Effector memory CD8-positive, alpha-beta T cell (primary cell): Measurements from ENCODE around the gene NFKBIA.
A peak's percentile ranks its signal among the peaks of the same experiment; 100 is the strongest.
"Not testable (repeated sequence)": the region's sequence is repeated elsewhere in the genome, so short reads cannot be mapped to it uniquely, and the experiment has no call there.

ENCODE experiments used
- ATAC-seq: fragments of 150-1000 bp; cut with Tn5 transposase; replicated peaks from 2 replicates; pipeline ENCODE4 v1.10.0; 2021; ENCODE audit warnings: mild to moderate bottlenecking, moderate library complexity
- DNase-seq, 3 experiments: peaks; one replicate each; pipeline ENCODE4 v3.0.0; 2021
- H3K27ac Mint-ChIP-seq, 2 donors: one replicate each; pipeline ENCODE4 v1.8.0; 2022; ENCODE audit warnings: mild to moderate bottlenecking in 2 of 2, mixed read lengths in 2 of 2, moderate library complexity in 2 of 2
- H3K27me3 Mint-ChIP-seq, 2 donors: one replicate each; pipeline ENCODE4 v1.8.0; 2022; ENCODE audit warnings: mixed read lengths in 2 of 2
- H3K36me3 Mint-ChIP-seq: one replicate; pipeline ENCODE4 v1.8.0; 2022; ENCODE audit warnings: mild to moderate bottlenecking, moderate library complexity, mixed read lengths; ENCODE audit not compliant: insufficient read depth
- H3K4me1 Mint-ChIP-seq, 2 donors: one replicate each; pipeline ENCODE4 v1.8.0; 2022; ENCODE audit warnings: low read depth in 2 of 2, mixed read lengths in 2 of 2
- H3K4me3 Mint-ChIP-seq, 2 donors: one replicate each; pipeline ENCODE4 v1.8.0; 2022; ENCODE audit warnings: mild to moderate bottlenecking in 2 of 2, mixed read lengths in 2 of 2, moderate library complexity in 2 of 2
- H3K9me3 Mint-ChIP-seq, 2 donors: one replicate each; pipeline ENCODE4 v1.8.0; 2022; ENCODE audit warnings: mixed read lengths in 2 of 2
- total RNA-seq, 9 experiments: gene quantifications; one replicate each; lab custom pipeline; 2026; lab: John Stamatoyannopoulos, UW

Gene NFKBIA, protein sequence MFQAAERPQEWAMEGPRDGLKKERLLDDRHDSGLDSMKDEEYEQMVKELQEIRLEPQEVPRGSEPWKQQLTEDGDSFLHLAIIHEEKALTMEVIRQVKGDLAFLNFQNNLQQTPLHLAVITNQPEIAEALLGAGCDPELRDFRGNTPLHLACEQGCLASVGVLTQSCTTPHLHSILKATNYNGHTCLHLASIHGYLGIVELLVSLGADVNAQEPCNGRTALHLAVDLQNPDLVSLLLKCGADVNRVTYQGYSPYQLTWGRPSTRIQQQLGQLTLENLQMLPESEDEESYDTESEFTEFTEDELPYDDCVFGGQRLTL
- 184 to 2,687 (median 777) reads per million in 9 experiments for total RNA-seq

DNA sequence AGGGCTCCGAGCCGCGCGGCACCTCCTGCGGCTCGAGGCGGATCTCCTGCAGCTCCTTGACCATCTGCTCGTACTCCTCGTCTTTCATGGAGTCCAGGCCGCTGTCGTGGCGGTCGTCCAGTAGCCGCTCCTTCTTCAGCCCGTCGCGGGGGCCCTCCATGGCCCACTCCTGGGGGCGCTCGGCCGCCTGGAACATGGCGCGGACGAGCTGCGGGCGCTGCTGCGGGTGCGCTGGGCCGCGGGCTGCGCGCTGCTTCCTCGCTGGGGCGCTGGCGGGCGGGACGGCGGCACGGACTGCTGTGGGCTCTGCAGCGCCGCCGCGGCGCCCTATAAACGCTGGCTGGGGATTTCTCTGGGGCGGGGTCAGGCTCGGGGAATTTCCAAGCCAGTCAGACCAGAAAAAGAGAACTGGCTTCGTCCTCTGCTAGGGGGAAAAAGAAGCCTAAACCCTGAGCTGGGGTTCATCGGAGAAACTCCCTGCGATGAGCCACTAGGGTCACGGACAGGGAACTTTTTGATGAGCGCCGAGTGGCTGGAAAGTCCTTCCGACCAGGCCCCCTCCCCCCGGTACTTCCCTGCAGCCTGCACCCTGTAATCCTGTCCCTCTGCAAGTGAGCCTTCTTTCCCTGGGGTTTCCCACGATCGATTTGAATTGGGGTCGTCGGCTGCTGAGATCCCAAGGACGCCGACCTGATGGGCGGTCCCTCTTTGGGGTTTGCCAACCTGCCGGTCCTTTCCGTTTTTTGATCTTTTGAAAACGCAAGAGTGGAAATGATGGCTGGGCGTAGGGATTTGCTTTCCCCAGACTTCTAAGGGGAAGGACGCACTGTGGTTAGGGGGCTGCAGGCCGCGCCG is at the start of gene NFKBIA:
Gene NFKBIA (minus strand): TSS at position 301 of the 855 bp plus-strand sequence. CDS start 105 bp downstream, at position 196.
- peaks cover 64% of the 10 kb centered on the region for H3K36me3 Mint-ChIP-seq
- DNase-seq (peak; percentile 94 to 96 (median 95)), ATAC-seq (peak; percentile 55)
- H3K4me1 Mint-ChIP-seq: peaks cover 46 to 53% of the 10 kb centered on the region in 2 donors
- peak within 1 kb of the TSS; percentile 99 to 100 for H3K27ac Mint-ChIP-seq
- no peaks in the 10 kb centered on the region for H3K9me3 Mint-ChIP-seq
- no peaks in the 10 kb centered on the region for H3K27me3 Mint-ChIP-seq
- peak within 1 kb of the TSS; percentile 92 to 94 for H3K4me3 Mint-ChIP-seq

DNA sequence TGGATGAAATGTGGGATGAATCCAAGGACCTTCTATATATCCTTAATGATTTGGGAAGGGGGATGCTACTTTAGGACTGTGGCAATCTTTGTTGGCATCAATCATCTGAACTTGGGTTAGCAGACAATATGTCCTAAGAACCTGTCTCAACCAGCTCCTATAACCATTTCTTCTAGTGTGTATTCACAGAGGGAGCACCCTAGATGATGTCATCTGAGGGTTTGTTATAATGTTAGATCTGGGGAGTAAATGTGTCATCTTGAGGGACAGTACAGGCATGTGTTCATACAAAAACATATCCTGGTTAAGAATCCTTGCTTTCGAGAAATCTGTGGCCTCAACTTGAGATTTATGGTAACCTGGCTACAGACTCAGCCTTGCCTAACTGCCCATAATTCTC is 41.9 kb upstream of the NFKBIA start:
- Mint-ChIP-seq H3K36me3 (no peaks in the 10 kb centered on the region), H3K4me1 (no peaks in the 10 kb centered on the region), H3K4me3 (no peak overlapping the region), H3K27ac (no peak overlapping the region), H3K9me3 (no peaks in the 10 kb centered on the region), H3K27me3 (no peaks in the 10 kb centered on the region)
- ATAC-seq (no peak), DNase-seq (no peak)

DNA sequence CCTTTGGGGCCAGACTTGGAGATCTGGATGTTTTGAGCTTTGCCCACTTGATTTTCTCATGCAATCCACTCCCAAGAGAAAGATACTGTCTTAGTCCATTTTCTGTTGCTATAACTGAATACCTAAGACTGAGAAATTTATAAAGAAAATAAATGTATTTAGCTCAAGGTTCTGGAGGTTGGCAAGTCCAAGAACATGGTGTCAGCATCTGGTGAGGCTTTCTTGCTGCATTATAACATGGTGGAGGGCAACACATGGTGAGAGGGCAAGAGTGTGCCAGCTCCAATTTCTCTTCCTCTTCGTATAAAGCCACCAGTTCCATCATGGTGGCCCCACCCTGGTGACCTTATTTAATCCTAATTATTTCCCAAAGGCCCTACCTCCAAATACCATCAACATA is 39.6 kb upstream of the NFKBIA start:
- H3K4me3 Mint-ChIP-seq: no peak overlapping the region
- H3K36me3 Mint-ChIP-seq: no peaks in the 10 kb centered on the region
- ATAC-seq: no peak
- no peak for DNase-seq
- no peaks in the 10 kb centered on the region for H3K4me1 Mint-ChIP-seq
- H3K27me3 Mint-ChIP-seq: no peaks in the 10 kb centered on the region
- H3K9me3 Mint-ChIP-seq: no peaks in the 10 kb centered on the region
- no peak overlapping the region for H3K27ac Mint-ChIP-seq

DNA sequence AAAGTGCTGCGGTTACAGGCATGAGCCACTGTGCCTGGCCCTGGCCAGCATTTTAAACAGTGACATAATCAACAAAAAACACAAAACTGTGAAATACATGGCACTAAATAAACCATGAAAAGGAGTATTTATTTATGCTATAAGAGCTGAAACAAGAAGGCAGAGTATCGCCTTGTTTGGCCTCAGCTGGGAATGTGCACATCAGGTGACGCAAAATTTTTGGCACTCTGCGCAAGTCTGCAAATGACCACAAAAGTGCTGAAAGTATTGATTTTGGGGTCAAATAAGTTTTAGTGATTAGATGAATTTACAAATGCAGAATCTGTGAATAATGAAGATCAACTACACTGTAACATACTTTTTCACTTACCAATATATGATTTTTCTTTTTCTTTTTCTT is 36.6 kb upstream of the NFKBIA start:
- H3K36me3 Mint-ChIP-seq: no peaks in the 10 kb centered on the region
- H3K4me3 Mint-ChIP-seq: no peak overlapping the region
- H3K4me1 Mint-ChIP-seq: no peaks in the 10 kb centered on the region
- no peaks in the 10 kb centered on the region for H3K9me3 Mint-ChIP-seq
- H3K27ac Mint-ChIP-seq: no peak overlapping the region
- H3K27me3 Mint-ChIP-seq: no peaks in the 10 kb centered on the region
- ATAC-seq: no peak
- DNase-seq: no peak

DNA sequence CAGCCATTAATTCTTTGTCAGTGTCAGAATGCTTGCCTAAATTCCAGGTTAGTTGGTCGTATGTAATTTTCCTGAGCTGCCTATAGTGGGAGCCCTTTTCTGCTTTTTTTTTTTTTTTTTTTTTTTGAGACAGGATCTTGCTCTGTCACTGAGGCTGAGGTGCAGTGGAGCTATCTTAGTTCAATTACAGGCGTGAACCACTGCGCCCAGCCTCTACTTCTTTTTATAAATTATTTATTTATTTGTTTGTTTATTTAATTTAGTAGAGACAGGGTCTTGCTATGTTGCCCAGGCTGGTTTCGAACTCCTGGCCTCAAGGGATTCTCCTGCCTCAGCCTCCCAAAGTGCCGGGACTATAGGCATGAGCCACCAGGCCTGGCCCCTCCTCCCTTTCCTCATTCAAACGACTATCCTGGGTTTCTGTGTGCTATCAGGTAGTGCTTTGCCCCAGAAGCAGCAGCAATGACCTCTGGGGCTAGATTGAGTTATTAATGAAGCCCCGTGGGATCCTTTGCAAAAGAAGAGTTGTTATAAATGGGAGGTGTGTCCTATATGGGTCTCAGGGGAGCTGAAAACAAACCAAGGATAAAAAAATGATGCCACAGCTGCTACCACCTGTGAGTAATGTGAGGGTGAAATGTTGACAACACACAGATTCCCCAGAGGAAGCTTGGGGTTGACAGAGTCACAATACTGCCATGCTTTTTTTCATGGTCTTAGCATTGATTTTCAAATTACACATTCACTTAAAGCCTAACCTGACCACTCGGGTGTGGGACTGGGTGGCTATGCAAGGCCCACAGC is 34.6 kb upstream of the NFKBIA start:
- ATAC-seq: peak; percentile 51
- no peak overlapping the region for H3K4me3 Mint-ChIP-seq

DNA sequence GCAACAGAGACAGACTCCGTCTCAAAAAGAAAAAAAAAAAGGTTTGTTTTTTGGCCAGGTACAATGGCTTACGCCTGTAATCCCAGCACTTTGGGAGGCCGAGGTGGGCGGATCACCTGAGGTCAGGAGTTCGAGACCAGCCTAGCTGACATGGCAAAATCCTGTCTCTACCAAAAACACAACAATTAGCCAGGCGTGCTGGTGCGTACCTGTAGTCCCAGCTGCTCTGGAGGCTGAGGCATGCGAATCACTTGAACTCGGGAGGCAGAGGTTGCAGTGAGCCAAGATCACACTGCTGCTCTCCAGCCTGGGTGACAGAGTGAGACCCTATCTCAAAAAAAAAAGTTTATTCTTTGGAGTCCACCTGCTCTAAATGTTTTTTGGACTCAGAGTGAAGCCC is 33.9 kb upstream of the NFKBIA start:
- H3K4me1 Mint-ChIP-seq, H3K4me3 Mint-ChIP-seq, ATAC-seq, H3K27me3 Mint-ChIP-seq, H3K9me3 Mint-ChIP-seq, H3K36me3 Mint-ChIP-seq, DNase-seq, H3K27ac Mint-ChIP-seq: not testable (repeated sequence)

More for the DNA sequence above, 34.6 kb upstream of the NFKBIA start:
- no peaks in the 10 kb centered on the region for H3K4me1 Mint-ChIP-seq
- H3K27ac Mint-ChIP-seq: peak overlapping the region in 1 of 2 donors; percentile 35
- DNase-seq: no peak
- H3K27me3 Mint-ChIP-seq: no peaks in the 10 kb centered on the region
- H3K9me3 Mint-ChIP-seq: no peaks in the 10 kb centered on the region
- no peaks in the 10 kb centered on the region for H3K36me3 Mint-ChIP-seq

DNA sequence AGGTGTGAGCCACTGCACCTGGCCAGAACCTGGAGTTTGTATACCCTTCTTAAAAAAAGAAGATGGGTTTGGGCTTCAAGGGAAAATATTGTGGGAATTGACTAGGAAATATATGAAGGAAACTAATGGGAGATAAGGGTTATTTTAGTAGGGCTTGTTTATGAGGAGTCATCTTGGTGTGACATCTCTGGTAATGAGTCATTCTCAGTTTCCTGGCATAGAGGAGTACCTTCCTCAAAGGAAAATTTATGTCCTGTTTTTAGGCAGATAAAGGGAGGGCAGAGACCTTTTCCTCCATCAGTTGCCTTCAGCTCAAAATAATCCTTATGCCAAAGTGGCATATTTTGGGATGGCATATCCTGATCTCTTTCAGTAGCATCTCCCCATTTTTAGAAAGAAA is 30.6 kb upstream of the NFKBIA start:
- no peak for ATAC-seq
- no peak for DNase-seq

DNA sequence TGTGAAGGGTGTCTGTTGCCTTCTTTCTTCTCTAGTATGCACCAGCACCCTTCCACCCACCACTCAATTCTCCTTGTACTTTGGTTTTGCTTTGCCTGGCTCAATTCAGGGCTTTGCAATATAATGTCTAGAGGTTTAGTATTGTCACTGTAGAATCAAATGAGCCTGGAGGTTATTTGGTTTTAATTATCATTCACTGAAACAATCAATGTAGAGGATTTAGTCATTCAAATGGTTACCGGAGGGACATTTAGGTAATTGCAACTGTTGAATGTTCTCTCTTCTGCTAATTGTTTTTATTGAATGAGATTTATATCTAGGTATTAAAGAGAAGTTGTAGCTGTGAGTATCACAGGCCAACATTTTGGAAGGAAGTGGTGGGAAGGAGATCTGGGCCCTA is 29.3 kb upstream of the NFKBIA start:
- Mint-ChIP-seq H3K36me3 (no peaks in the 10 kb centered on the region), H3K27me3 (no peaks in the 10 kb centered on the region), H3K4me1 (no peaks in the 10 kb centered on the region), H3K4me3 (no peak overlapping the region), H3K27ac (no peak overlapping the region), H3K9me3 (no peaks in the 10 kb centered on the region)
- DNase-seq (no peak), ATAC-seq (no peak)

More for the DNA sequence above, 30.6 kb upstream of the NFKBIA start:
- no peaks in the 10 kb centered on the region for H3K27me3 Mint-ChIP-seq
- no peaks in the 10 kb centered on the region for H3K36me3 Mint-ChIP-seq
- H3K9me3 Mint-ChIP-seq: no peaks in the 10 kb centered on the region
- no peaks in the 10 kb centered on the region for H3K4me1 Mint-ChIP-seq
- H3K27ac Mint-ChIP-seq: no peak overlapping the region
- H3K4me3 Mint-ChIP-seq: no peak overlapping the region

DNA sequence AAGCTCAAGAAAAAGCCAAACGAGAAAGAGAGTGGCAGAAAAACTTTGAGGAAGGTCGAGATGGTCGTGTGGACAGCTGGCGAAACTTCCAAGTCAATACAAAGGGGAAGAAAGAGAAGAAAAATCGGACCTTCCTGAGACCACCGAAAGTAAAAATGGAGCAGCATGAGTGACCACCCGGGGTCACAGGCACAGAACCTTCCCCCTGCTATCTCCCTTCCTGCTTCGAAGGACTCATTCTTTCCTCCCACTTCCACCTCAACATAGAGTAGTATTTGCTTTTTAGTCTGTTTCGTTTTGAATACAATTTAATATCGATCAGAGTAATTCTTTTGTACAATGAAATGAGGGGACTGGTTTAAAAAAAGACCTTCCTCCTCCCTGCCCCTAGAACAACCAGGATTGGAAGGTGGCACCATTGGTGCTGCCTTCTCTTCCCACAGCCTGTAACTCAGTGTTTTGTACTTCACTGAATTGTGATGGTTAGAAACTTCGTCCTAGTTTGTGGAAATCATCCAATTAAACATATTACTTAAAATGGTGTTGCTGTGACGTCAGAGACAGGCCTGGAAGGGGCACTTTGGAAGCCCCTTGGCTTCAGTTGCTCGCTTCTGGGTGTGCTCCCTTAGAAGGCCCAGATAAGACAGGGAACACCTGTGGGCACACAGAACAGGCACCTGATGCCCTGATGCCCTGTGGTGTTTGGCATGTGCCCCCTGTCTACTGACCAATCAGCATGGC is 26.1 kb upstream of the NFKBIA start:
- Mint-ChIP-seq H3K4me1 (no peaks in the 10 kb centered on the region), H3K9me3 (no peaks in the 10 kb centered on the region), H3K4me3 (no peak overlapping the region), H3K36me3 (no peaks in the 10 kb centered on the region), H3K27me3 (no peaks in the 10 kb centered on the region), H3K27ac (peak overlapping the region in 1 of 2 donors; percentile 49)
- DNase-seq (no peak), ATAC-seq (no peak)

DNA sequence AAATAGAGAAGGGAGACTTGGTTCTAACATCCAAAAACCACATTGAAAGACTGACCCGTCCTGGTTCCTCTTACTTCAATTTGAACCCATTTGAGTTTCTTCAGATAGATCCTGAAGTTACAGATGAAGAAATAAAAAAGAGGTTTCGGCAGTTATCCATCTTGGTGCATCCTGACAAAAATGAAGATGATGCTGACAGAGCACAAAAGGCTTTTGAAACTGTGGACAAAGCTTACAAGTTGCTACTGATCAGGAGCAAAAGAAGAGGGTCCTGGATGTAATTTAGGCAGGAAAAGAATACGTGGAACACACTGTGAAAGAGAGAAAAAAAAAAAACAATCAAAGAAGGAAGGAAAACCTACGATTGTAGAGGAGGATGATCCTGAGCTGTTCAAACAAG is 25.4 kb upstream of the NFKBIA start:
- no peaks in the 10 kb centered on the region for H3K4me1 Mint-ChIP-seq
- no peaks in the 10 kb centered on the region for H3K27me3 Mint-ChIP-seq
- ATAC-seq (no peak), DNase-seq (no peak)
- H3K4me3 Mint-ChIP-seq: no peak overlapping the region
- H3K36me3 Mint-ChIP-seq: no peaks in the 10 kb centered on the region
- no peaks in the 10 kb centered on the region for H3K9me3 Mint-ChIP-seq
- peak overlapping the region in 1 of 2 donors; percentile 49 for H3K27ac Mint-ChIP-seq

DNA sequence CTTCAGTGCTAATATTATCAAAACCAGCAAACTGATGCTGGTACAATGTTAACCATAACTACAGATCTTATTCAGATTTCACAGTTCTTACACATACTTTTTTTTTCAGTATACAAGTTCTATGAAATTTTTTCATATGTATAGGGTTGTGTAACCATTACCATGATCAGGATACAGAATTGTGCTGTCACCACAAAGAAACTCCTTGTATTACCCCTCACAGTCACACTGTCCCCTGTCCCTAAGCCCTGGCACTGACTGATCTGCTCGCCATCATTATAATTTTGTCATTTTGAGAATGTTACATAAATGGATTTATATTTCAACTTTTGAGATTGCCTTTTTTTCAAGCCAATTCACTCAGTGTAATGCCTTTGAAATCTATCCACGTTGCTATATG is 21.3 kb upstream of the NFKBIA start:
- Mint-ChIP-seq H3K27me3 (no peaks in the 10 kb centered on the region), H3K4me3 (no peak overlapping the region), H3K36me3 (peaks cover 3% of the 10 kb centered on the region), H3K9me3 (no peaks in the 10 kb centered on the region), H3K4me1 (peaks cover 3 to 5% of the 10 kb centered on the region in 2 donors), H3K27ac (no peak overlapping the region)
- no peak for ATAC-seq
- DNase-seq: no peak

DNA sequence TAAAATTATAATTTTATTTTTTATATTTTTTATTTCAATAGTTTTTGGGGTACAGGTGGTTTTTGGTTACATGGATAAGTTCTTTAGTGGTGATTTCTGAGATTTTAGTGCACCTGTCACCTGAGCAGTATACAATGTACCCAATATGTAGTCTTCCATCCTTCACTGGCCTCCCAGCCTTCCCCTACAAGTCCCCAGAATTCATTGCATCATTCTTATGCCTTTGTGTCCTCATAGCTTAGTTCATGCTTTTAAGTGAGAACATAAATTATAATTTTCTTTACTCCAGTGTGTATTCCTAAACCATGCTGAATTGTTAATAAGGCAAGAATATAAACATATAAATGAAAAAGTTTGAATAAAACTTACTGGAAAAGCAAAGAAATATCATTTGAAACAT is 19.1 kb upstream of the NFKBIA start:
- Mint-ChIP-seq H3K9me3 (no peaks in the 10 kb centered on the region), H3K4me1 (peaks cover 7 to 8% of the 10 kb centered on the region in 2 donors), H3K27ac (no peak overlapping the region), H3K4me3 (no peak overlapping the region), H3K36me3 (peaks cover 3% of the 10 kb centered on the region), H3K27me3 (no peaks in the 10 kb centered on the region)
- DNase-seq (no peak), ATAC-seq (no peak)
